CD4-positive, alpha-beta T cell (primary cell): ENCODE measurements around the gene NEK1. TPM values are rescaled to one million over a fixed set of nuclear protein-coding genes. Genes with fewer than 3 reads are reported as not detected.
"Not testable (repeated sequence)": the region's sequence is repeated elsewhere in the genome, so short reads cannot be mapped to it uniquely, and the experiment has no call there.

Experiments
- ATAC-seq: fragments of 200-7000 bp; cut with Tn5 transposase; one replicate; pipeline ENCODE4 v1.10.0; 2022; ENCODE audit warnings: mild to moderate bottlenecking; ENCODE audit not compliant: poor library complexity
- CTCF ChIA-PET: fragments of 350-600 bp; sonication (Branson Sonifier 250); formaldehyde crosslinking; loops from one replicate; lab custom pipeline; 2021; ENCODE audit warnings: antibody characterized with exemption, inconsistent platforms; lab: Charles Lee
- POLR2A ChIA-PET: fragments of 350-600 bp; sonication (Branson Sonifier 250); formaldehyde crosslinking; loops from one replicate; lab custom pipeline; 2021; ENCODE audit warnings: antibody characterized with exemption, inconsistent platforms; lab: Charles Lee
- DNase-seq, 14 experiments: peaks; one replicate each; pipeline ENCODE4 v3.0.0-alpha.2; 2013 to 2020; ENCODE audit warnings: mixed read lengths in 2 of 14
- H3K27ac ChIP-seq, 2 donors: one replicate each; pipeline versions ENCODE4 v1.5.1 to v1.7.0; 2013; ENCODE audit warnings: low read length in 2 of 2, low read depth in 1 of 2, mild to moderate bottlenecking in 1 of 2
- H3K27me3 ChIP-seq, 2 experiments: 1 replicate in 1 of 2; 2 replicates in 1 of 2; pipeline versions ENCODE4 v1.6.1 to v1.7.0; 2013; ENCODE audit warnings: low read length in 2 of 2, control low read depth in 1 of 2, mild to moderate bottlenecking in 1 of 2, moderate library complexity in 1 of 2; ENCODE audit not compliant: insufficient read depth in 2 of 2, control insufficient read depth in 1 of 2
- H3K36me3 ChIP-seq: one replicate; pipeline ENCODE4 v1.6.1; 2013; ENCODE audit warnings: low read length, control low read depth; ENCODE audit not compliant: insufficient read depth
- H3K4me1 ChIP-seq: one replicate; pipeline ENCODE4 v1.6.1; 2013; ENCODE audit warnings: low read length, control low read depth; ENCODE audit not compliant: insufficient read depth
- H3K4me3 ChIP-seq: one replicate; pipeline ENCODE4 v1.5.1; 2013; ENCODE audit warnings: mild to moderate bottlenecking, low read length, moderate library complexity
- H3K9me3 ChIP-seq, 2 experiments: 1 replicate in 1 of 2; 2 replicates in 1 of 2; pipeline versions ENCODE4 v1.6.1 to v1.7.0; 2013; ENCODE audit warnings: low read length in 2 of 2, mild to moderate bottlenecking in 2 of 2, control low read depth in 1 of 2, moderate library complexity in 1 of 2; ENCODE audit not compliant: control insufficient read depth in 1 of 2, insufficient read depth in 1 of 2
- H3K27ac Mint-ChIP-seq: one replicate; pipeline ENCODE4 v1.8.0; 2020; ENCODE audit warnings: mixed read lengths
- H3K27me3 Mint-ChIP-seq: one replicate; pipeline ENCODE4 v1.8.0; 2021; ENCODE audit warnings: mixed read lengths
- H3K36me3 Mint-ChIP-seq: one replicate; pipeline ENCODE4 v1.8.0; 2021; ENCODE audit warnings: low read depth, mixed read lengths
- H3K4me1 Mint-ChIP-seq: one replicate; pipeline ENCODE4 v1.8.0; 2021; ENCODE audit warnings: low read depth, mixed read lengths
- H3K4me3 Mint-ChIP-seq: one replicate; pipeline ENCODE4 v1.8.0; 2020; ENCODE audit warnings: mild to moderate bottlenecking, mixed read lengths
- H3K9me3 Mint-ChIP-seq: one replicate; pipeline ENCODE4 v1.8.0; 2020; ENCODE audit warnings: mixed read lengths
- CTCF ChIP-seq: fragments of 200-600 bp; IDR thresholded peaks from one replicate; pipeline ENCODE4 v1.8.0; 2022; ENCODE audit warnings: antibody characterized with exemption, mild to moderate bottlenecking
- intact Hi-C, 2 experiments: fragments of 100-400 bp; cut with DNase I in 1 of 2; cut with micrococcal nuclease in 1 of 2; formaldehyde crosslinking; loops; one replicate each; pipeline versions ENCODE4 v1.15.1 to v1.9.0; 2023 to 2025; cut with DNase I, micrococcal nuclease
- total RNA-seq, 174 experiments: library from RNA in 2 of 174; stranded (reverse) in 2 of 174; gene quantifications; one replicate each; pipeline ENCODE4 v1.2.3 and lab custom pipeline; 2021 to 2026

NEK1 gene
- total RNA-seq, 2 experiments from 2014 or later: 9.5 to 10.2 TPM

- no peak overlapping the region for H3K27ac ChIP-seq
- peak overlapping the region; percentile 23 for H3K27ac Mint-ChIP-seq
- ATAC-seq: no peak
- TF ChIP-seq CTCF: no peak
- H3K36me3 ChIP-seq: no peaks in the 10 kb centered on the region
- ChIA-PET CTCF (interaction anchor here (1.6 kb wide), 1 partner anchor 14 kb away, joined by 4 read pairs; no protein-coding TSS in a partner anchor), POLR2A (interaction anchor here (0.6 to 1.1 kb wide), 2 partner anchors 15 to 616 kb away, joined by 3 read pairs; partner anchors contain the start of gene NEK1)
- H3K27me3 Mint-ChIP-seq: no peaks in the 10 kb centered on the region
- intact Hi-C loops: loop anchor here in 1 of 2 experiments (5.0 kb wide), 1 partner anchor 40 kb away; no protein-coding TSS in a partner anchor
- H3K9me3 Mint-ChIP-seq: no peaks in the 10 kb centered on the region
- peaks cover 15% of the 10 kb centered on the region for H3K4me1 ChIP-seq
- peaks cover 65% of the 10 kb centered on the region for H3K4me1 Mint-ChIP-seq
- DNase-seq: no peak
- no peak overlapping the region for H3K4me3 Mint-ChIP-seq
- peaks cover 8% of the 10 kb centered on the region for H3K36me3 Mint-ChIP-seq
- H3K4me3 ChIP-seq: no peak overlapping the region
- H3K9me3 ChIP-seq: no peaks in the 10 kb centered on the region
- H3K27me3 ChIP-seq: no peaks in the 10 kb centered on the region
Observed at GRCh38 chr4:169627307-169627706, 14.9 kb upstream of the NEK1 start.

DNA sequence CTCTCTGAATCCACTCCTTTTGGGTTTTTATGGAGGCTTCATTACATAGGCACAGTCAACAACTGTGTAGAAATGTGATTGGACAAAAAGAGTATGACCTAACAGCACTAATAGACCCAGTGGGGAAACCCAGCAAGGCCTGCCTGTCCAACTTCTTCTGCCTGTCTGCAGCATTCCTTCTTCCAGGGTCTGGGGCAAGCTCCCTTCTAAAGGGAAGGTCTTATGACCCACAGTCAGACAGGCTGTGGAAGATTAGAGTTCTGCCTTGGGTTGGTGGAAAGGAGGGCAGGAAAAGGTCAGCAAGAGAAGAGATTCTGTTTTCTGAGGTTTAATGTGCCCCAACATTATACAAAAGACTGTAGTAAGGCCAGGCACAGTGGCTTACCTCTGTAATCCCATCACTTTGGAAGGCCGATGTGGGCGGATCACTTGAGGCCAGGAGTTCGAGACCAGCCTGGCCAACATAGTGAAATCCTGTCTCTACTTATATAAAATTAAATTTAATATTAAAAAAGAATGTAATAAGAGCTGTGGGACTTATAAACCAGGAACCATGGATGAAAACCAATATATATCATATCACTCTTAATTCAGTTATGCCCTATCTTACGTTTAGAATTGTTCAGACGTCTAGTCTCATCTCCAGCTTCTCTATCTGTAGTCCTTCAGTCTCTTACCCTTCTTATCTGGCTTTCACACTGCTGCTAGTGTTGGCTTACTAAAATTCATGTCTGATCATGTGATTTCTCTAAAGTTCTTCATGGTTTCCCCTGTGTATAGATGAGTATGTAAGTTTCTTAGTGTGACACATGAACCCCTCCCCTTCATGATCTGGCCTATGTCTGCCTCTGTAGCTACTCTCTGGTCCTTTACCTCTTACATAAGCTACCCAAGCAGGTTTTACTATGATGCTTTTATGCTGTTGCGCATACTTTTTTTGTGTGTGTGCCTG lies 14.2 kb upstream of the NEK1 start:
- peaks cover 18% of the 10 kb centered on the region for H3K4me1 ChIP-seq
- no peak for TF ChIP-seq CTCF
- intact Hi-C loops: loop anchor here in 1 of 2 experiments (5.0 kb wide), 1 partner anchor 41 kb away; no protein-coding TSS in a partner anchor
- Mint-ChIP-seq H3K9me3 (no peaks in the 10 kb centered on the region), H3K27ac (peak overlapping the region; percentile 44), H3K27me3 (no peaks in the 10 kb centered on the region), H3K4me3 (no peak overlapping the region), H3K4me1 (peaks cover 66% of the 10 kb centered on the region), H3K36me3 (peaks cover 8% of the 10 kb centered on the region)
- ChIA-PET CTCF (interaction anchor here (1.6 kb wide), 1 partner anchor 13 kb away, joined by 4 read pairs; no protein-coding TSS in a partner anchor), POLR2A (interaction anchor here (0.6 to 1.1 kb wide), 2 partner anchors 15 to 616 kb away, joined by 3 read pairs; partner anchors contain the start of gene NEK1)
- no peak overlapping the region for H3K27ac ChIP-seq
- DNase-seq (peak in 2 of 14 experiments; percentile 18 to 22), ATAC-seq (no peak)
- no peaks in the 10 kb centered on the region for H3K36me3 ChIP-seq
- no peaks in the 10 kb centered on the region for H3K27me3 ChIP-seq
- no peak overlapping the region for H3K4me3 ChIP-seq
- H3K9me3 ChIP-seq: no peaks in the 10 kb centered on the region

DNA sequence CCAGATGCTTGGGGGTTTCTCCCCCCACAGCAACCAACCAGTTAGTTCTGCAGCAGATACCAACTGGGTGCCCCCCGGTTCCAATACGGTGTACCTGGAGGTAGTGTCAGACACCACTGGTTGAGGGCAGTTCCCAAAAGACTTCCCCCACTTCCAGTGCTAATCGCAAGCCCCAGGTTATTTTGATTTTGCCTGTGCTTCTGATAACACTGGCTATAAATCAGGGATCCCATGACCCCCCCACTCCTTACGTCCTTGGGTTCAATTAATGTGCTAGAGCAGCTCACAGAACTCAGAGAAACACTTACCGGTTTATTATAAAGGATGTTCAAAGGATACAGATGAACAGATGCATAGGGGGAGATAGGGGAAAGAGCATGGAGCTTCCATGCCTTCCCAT lies 13.5 kb upstream of the NEK1 start:
- no peak overlapping the region for H3K4me3 Mint-ChIP-seq
- Histone ChIP-seq H3K4me3 (no peak overlapping the region), H3K27me3 (no peaks in the 10 kb centered on the region), H3K36me3 (no peaks in the 10 kb centered on the region), H3K9me3 (no peaks in the 10 kb centered on the region), H3K27ac (no peak overlapping the region), H3K4me1 (peaks cover 18% of the 10 kb centered on the region)
- ChIA-PET POLR2A (no interaction called here), CTCF (no interaction called here)
- no peaks in the 10 kb centered on the region for H3K9me3 Mint-ChIP-seq
- intact Hi-C loops: loop anchor here in 1 of 2 experiments (5.0 kb wide), 1 partner anchor 41 kb away; no protein-coding TSS in a partner anchor
- peaks cover 7% of the 10 kb centered on the region for H3K36me3 Mint-ChIP-seq
- H3K4me1 Mint-ChIP-seq: peaks cover 71% of the 10 kb centered on the region
- DNase-seq: no peak
- H3K27ac Mint-ChIP-seq: peak overlapping the region; percentile 44
- TF ChIP-seq CTCF: no peak
- H3K27me3 Mint-ChIP-seq: no peaks in the 10 kb centered on the region
- ATAC-seq: no peak

GRCh38 chr4:169624012-169624411 lies 11.6 kb upstream of the NEK1 start:
- H3K27me3 Mint-ChIP-seq, H3K27ac ChIP-seq, H3K9me3 Mint-ChIP-seq, H3K4me3 Mint-ChIP-seq, H3K27me3 ChIP-seq, H3K36me3 ChIP-seq, H3K4me3 ChIP-seq, CTCF ChIA-PET, intact Hi-C loops, H3K9me3 ChIP-seq, DNase-seq, ATAC-seq: not testable (repeated sequence)
- POLR2A ChIA-PET: interaction anchor here (1.1 kb wide), 1 partner anchor 11 kb away, joined by 3 read pairs; no protein-coding TSS in a partner anchor
- Mint-ChIP-seq H3K4me1 (peaks cover 82% of the 10 kb centered on the region), H3K36me3 (peaks cover 17% of the 10 kb centered on the region), H3K27ac (peak overlapping the region; percentile 98)
- peaks cover 17% of the 10 kb centered on the region for H3K4me1 ChIP-seq
